Neural cell (in vitro differentiated cells): Measurements from ENCODE around the gene SAMD10.

ENCODE experiments used
- EZH2 ChIP-seq: fragments of 200-600, 300-800 bp; shearing (Covaris generic), sonication (generic); IDR thresholded peaks from 2 replicates; pipeline ENCODE4 v1.6.1; 2014; ENCODE audit warnings: antibody characterized with exemption, low read length, borderline replicate concordance, mild to moderate bottlenecking; ENCODE audit not compliant: insufficient read depth, poor library complexity, severe bottlenecking
- POLR2AphosphoS5 ChIP-seq: IDR thresholded peaks from 2 replicates; pipeline ENCODE4 v1.6.1; 2012
- RAD21 ChIP-seq: fragments of 450-650 bp; conservative IDR thresholded peaks from 2 replicates; pipeline ENCODE4 v1.6.1; 2014; ENCODE audit warnings: antibody characterized with exemption, mild to moderate bottlenecking, moderate library complexity
- TF ChIP-seq, protein P1 (sequence below): fragments of 450-650 bp; IDR thresholded peaks from 2 replicates; pipeline ENCODE4 v1.5.1; 2014; ENCODE audit warnings: antibody characterized with exemption, mild to moderate bottlenecking, moderate library complexity; ENCODE audit not compliant: poor library complexity, severe bottlenecking
- TF ChIP-seq, protein P2 (sequence below): IDR thresholded peaks from 2 replicates; pipeline ENCODE4 v1.6.1; 2012; ENCODE audit warnings: borderline replicate concordance

DNA sequence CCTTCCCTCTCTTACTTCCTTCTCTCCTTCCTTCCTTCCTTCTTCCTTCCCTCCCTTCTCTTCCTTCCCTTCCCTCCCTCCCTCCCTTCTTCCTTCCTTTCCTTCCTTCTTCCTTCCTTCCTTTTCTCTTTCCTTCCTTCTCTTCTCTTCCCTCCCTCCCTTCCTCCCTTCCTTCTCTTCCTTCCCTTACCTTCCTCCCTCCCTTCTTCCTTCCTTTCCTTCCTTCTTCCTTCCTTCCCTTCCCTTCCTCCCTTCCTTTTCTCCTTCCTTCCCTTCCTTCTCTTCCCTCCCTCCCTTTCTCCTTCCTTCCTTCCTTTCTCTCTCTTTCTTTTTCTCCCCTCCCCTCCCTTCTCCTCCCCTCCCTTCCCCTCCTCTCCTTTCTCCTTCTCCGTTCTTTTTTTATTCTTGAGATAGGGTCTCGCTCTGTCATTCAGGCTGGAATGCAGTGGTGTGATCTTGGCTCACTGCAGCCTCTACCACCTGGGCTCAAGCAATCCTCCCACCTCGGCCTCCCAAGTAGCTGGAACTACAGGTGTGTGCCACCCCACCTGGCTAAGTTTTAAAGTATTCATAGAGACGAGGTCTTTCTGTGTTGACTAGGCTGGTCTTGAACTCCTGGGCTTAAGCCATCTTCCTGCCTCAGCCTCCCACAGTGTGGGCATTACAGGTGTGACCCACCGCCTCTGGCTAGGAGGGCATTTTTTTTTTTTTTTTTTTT is 8.6 kb downstream of the SAMD10 start:
- no peak for TF ChIP-seq POLR2AphosphoS5
- no peak for TF ChIP-seq EZH2
- TF ChIP-seq, protein P1, sequence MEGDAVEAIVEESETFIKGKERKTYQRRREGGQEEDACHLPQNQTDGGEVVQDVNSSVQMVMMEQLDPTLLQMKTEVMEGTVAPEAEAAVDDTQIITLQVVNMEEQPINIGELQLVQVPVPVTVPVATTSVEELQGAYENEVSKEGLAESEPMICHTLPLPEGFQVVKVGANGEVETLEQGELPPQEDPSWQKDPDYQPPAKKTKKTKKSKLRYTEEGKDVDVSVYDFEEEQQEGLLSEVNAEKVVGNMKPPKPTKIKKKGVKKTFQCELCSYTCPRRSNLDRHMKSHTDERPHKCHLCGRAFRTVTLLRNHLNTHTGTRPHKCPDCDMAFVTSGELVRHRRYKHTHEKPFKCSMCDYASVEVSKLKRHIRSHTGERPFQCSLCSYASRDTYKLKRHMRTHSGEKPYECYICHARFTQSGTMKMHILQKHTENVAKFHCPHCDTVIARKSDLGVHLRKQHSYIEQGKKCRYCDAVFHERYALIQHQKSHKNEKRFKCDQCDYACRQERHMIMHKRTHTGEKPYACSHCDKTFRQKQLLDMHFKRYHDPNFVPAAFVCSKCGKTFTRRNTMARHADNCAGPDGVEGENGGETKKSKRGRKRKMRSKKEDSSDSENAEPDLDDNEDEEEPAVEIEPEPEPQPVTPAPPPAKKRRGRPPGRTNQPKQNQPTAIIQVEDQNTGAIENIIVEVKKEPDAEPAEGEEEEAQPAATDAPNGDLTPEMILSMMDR = no peak
- no peak for TF ChIP-seq RAD21
- TF ChIP-seq, protein P2, sequence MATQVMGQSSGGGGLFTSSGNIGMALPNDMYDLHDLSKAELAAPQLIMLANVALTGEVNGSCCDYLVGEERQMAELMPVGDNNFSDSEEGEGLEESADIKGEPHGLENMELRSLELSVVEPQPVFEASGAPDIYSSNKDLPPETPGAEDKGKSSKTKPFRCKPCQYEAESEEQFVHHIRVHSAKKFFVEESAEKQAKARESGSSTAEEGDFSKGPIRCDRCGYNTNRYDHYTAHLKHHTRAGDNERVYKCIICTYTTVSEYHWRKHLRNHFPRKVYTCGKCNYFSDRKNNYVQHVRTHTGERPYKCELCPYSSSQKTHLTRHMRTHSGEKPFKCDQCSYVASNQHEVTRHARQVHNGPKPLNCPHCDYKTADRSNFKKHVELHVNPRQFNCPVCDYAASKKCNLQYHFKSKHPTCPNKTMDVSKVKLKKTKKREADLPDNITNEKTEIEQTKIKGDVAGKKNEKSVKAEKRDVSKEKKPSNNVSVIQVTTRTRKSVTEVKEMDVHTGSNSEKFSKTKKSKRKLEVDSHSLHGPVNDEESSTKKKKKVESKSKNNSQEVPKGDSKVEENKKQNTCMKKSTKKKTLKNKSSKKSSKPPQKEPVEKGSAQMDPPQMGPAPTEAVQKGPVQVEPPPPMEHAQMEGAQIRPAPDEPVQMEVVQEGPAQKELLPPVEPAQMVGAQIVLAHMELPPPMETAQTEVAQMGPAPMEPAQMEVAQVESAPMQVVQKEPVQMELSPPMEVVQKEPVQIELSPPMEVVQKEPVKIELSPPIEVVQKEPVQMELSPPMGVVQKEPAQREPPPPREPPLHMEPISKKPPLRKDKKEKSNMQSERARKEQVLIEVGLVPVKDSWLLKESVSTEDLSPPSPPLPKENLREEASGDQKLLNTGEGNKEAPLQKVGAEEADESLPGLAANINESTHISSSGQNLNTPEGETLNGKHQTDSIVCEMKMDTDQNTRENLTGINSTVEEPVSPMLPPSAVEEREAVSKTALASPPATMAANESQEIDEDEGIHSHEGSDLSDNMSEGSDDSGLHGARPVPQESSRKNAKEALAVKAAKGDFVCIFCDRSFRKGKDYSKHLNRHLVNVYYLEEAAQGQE = no peak
